Neuronal stem cell (in vitro differentiated cells): Measurements from ENCODE around the gene GDI2.
"Not testable (repeated sequence)": the region's sequence is repeated elsewhere in the genome, so short reads cannot be mapped to it uniquely, and the experiment has no call there.

Source experiments
- DNase-seq: peaks from one replicate; pipeline ENCODE4 v3.0.0-alpha.2; 2013; ENCODE audit warnings: low spot score
- H2AFZ ChIP-seq: one replicate; pipeline ENCODE4 v1.6.1; 2013; ENCODE audit warnings: mild to moderate bottlenecking, low read length, inconsistent platforms
- H2AK5ac ChIP-seq: 2 replicates; pipeline ENCODE4 v1.6.1; 2013; ENCODE audit warnings: low read depth, mild to moderate bottlenecking, inconsistent platforms, low read length, moderate library complexity, mixed read lengths
- H2BK120ac ChIP-seq: 2 replicates; pipeline ENCODE4 v1.6.1; 2013; ENCODE audit warnings: low read depth, mild to moderate bottlenecking, inconsistent platforms, low read length, moderate library complexity, mixed read lengths
- H2BK12ac ChIP-seq: one replicate; pipeline ENCODE4 v1.6.1; 2013; ENCODE audit warnings: low read length, inconsistent platforms
- H2BK15ac ChIP-seq: 2 replicates; pipeline ENCODE4 v1.6.1; 2013; ENCODE audit warnings: mild to moderate bottlenecking, low read length, inconsistent platforms, mixed read lengths
- H2BK5ac ChIP-seq: one replicate; pipeline ENCODE4 v1.6.1; 2013; ENCODE audit warnings: inconsistent platforms, mild to moderate bottlenecking, low read length, moderate library complexity
- H3K14ac ChIP-seq: one replicate; pipeline ENCODE4 v1.6.1; 2013; ENCODE audit warnings: low read length, inconsistent platforms
- H3K18ac ChIP-seq: 2 replicates; pipeline ENCODE4 v1.6.1; 2013; ENCODE audit warnings: low read length, inconsistent platforms
- H3K23ac ChIP-seq: 2 replicates; pipeline ENCODE4 v1.6.1; 2013; ENCODE audit warnings: low read depth, mild to moderate bottlenecking, mixed read lengths, low read length, inconsistent platforms; ENCODE audit not compliant: poor library complexity
- H3K27ac ChIP-seq: replicated peaks from 3 replicates; pipeline ENCODE4 v1.5.1; 2013; ENCODE audit warnings: low read length, inconsistent platforms
- H3K27me3 ChIP-seq, 3 experiments: 2 replicates each; pipeline ENCODE4 v1.6.1; 2013; ENCODE audit warnings: low read length in 3 of 3, mild to moderate bottlenecking in 2 of 3, inconsistent platforms in 1 of 3, low read depth in 1 of 3, mixed read lengths in 1 of 3, moderate library complexity in 1 of 3; ENCODE audit not compliant: control insufficient read depth in 3 of 3, insufficient read depth in 3 of 3
- H3K36me3 ChIP-seq, 2 donors: replicated peaks in 1 of 2; 2 replicates each; pipeline ENCODE4 v1.6.1; 2013; ENCODE audit warnings: low read length in 2 of 2; ENCODE audit not compliant: control insufficient read depth in 2 of 2, insufficient read depth in 2 of 2
- H3K4ac ChIP-seq: 2 replicates; pipeline ENCODE4 v1.6.1; 2013; ENCODE audit warnings: inconsistent platforms, mild to moderate bottlenecking, low read length, moderate library complexity
- H3K4me1 ChIP-seq, 2 donors: 1 replicate in 1 of 2; 2 replicates in 1 of 2; pipeline ENCODE4 v1.6.1; 2013; ENCODE audit warnings: low read length in 2 of 2, low read depth in 1 of 2; ENCODE audit not compliant: control insufficient read depth in 2 of 2, insufficient read depth in 1 of 2
- H3K4me2 ChIP-seq: one replicate; pipeline ENCODE4 v1.6.1; 2013; ENCODE audit warnings: mild to moderate bottlenecking, low read length, inconsistent platforms; ENCODE audit not compliant: insufficient read depth, poor library complexity, severe bottlenecking
- H3K4me3 ChIP-seq, 2 donors: 2 replicates each; pipeline ENCODE4 v1.5.1; 2013; ENCODE audit warnings: low read length in 2 of 2, mild to moderate bottlenecking in 2 of 2, inconsistent platforms in 1 of 2, moderate library complexity in 1 of 2
- H3K79me1 ChIP-seq: one replicate; pipeline ENCODE4 v1.6.1; 2013; ENCODE audit warnings: low read depth, mild to moderate bottlenecking, inconsistent platforms, low read length, moderate library complexity
- H3K9ac ChIP-seq: one replicate; pipeline ENCODE4 v1.6.1; 2013; ENCODE audit warnings: mild to moderate bottlenecking, low read depth, low read length, inconsistent platforms; ENCODE audit not compliant: poor library complexity
- H3K9me3 ChIP-seq, 2 donors: replicated peaks in 1 of 2; 2 replicates each; pipeline versions ENCODE3 to v1.6.1; 2013; ENCODE audit warnings: low read length in 2 of 2, mild to moderate bottlenecking in 2 of 2, inconsistent platforms in 1 of 2, low read depth in 1 of 2, mixed read lengths in 1 of 2, moderate library complexity in 1 of 2; ENCODE audit not compliant: control insufficient read depth in 2 of 2, insufficient read depth in 1 of 2
- H4K8ac ChIP-seq: one replicate; pipeline ENCODE4 v1.6.1; 2013; ENCODE audit warnings: low read depth, mild to moderate bottlenecking, inconsistent platforms, low read length, moderate library complexity
- H4K91ac ChIP-seq: one replicate; pipeline ENCODE4 v1.6.1; 2013; ENCODE audit warnings: low read length, low read depth, mild to moderate bottlenecking, inconsistent platforms; ENCODE audit not compliant: poor library complexity
- WGBS, 2 donors: extraction: QIAGEN DNeasy Blood & Tissue Kit; methylation state at CpG; one replicate each; pipeline ENCODE4 v1.1.7; 2013; ENCODE audit warnings: missing lambda C conversion rate in 2 of 2, mixed read lengths in 1 of 2; ENCODE audit not compliant: insufficient read length in 2 of 2, insufficient replicate concordance in 1 of 2; ENCODE audit errors: extremely low coverage in 2 of 2; 5-methylcytosine and 5-hydroxymethylcytosine counted together

GDI2 gene

DNA sequence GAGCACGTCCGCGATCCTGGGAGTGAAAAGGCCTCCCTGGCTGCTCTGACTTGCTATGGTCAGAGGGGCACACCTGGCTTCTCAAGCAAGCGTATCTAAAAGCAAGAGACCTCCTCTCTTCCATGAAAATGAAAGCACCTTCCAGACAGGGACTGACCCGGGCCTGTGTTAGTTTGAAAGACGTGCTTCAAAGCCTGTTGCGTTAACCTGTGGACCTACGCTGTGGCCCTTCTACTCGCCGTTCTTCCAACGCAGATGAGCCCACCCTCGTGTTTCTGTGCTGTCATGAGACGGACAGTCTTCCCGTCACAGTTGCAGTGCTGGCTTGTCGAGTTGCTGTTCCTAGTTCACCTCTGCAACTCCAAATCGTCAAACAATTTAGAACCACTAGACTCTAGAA, 15.5 kb upstream of the GDI2 start:
- Histone ChIP-seq H3K14ac (no peak overlapping the region), H3K4me1 (peaks cover 0 to 1% of the 10 kb centered on the region in 2 donors), H2BK15ac (no peak overlapping the region), H4K91ac (no peak overlapping the region), H3K9ac (peak overlapping the region; percentile 61), H3K27ac (no peak overlapping the region), H3K23ac (no peak overlapping the region), H2BK120ac (no peak overlapping the region), H3K4me3 (no peak overlapping the region), H3K18ac (no peak overlapping the region), H3K79me1 (no peaks in the 10 kb centered on the region), H3K4me2 (no peak overlapping the region), H2BK12ac (no peak overlapping the region), H3K27me3 (no peaks in the 10 kb centered on the region), H2AFZ (no peak overlapping the region), H3K9me3 (no peaks in the 10 kb centered on the region), H3K36me3 (no peaks in the 10 kb centered on the region), H3K4ac (no peak overlapping the region), H2BK5ac (no peak overlapping the region), H2AK5ac (no peak overlapping the region), H4K8ac (no peak overlapping the region)
- no peak for DNase-seq
- no CpG with 5 or more reads among the region's 16 CpGs for whole genome bisulfite sequencing, 2 donors

DNA sequence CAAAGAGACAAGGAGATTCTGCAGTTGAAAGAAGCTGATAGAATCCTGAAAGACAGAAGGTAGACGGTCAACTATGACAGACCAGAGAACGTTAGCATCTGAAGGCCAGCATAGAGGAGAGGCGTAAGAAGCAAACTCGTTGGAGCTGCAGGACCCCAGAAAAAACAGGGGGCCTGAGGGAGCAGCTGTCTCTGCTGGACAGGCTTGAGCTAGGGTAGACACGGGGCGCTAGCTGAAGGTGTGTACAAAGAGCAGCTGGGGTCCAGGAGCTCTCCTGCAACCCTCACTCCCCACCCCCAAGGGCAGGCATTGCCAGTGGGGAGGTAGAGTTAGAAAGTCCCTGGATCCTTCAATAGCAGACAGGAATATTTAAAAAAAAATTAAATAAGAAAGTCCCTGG, 14.6 kb upstream of the GDI2 start:
- Histone ChIP-seq H4K91ac (no peak overlapping the region), H3K9ac (no peak overlapping the region), H4K8ac (no peak overlapping the region), H2BK120ac (no peak overlapping the region), H3K18ac (no peak overlapping the region), H3K23ac (no peak overlapping the region), H2AFZ (no peak overlapping the region), H3K36me3 (no peaks in the 10 kb centered on the region), H3K9me3 (no peaks in the 10 kb centered on the region), H3K4me3 (no peak overlapping the region), H3K27me3 (no peaks in the 10 kb centered on the region), H2AK5ac (no peak overlapping the region), H2BK12ac (no peak overlapping the region), H3K79me1 (no peaks in the 10 kb centered on the region), H2BK15ac (no peak overlapping the region), H3K4me1 (peaks cover 0 to 1% of the 10 kb centered on the region in 2 donors), H2BK5ac (no peak overlapping the region), H3K4me2 (no peak overlapping the region), H3K27ac (no peak overlapping the region), H3K4ac (no peak overlapping the region), H3K14ac (no peak overlapping the region)
- no peak for DNase-seq
- WGBS, 2 donors = no CpG with 5 or more reads among the region's 6 CpGs

DNA sequence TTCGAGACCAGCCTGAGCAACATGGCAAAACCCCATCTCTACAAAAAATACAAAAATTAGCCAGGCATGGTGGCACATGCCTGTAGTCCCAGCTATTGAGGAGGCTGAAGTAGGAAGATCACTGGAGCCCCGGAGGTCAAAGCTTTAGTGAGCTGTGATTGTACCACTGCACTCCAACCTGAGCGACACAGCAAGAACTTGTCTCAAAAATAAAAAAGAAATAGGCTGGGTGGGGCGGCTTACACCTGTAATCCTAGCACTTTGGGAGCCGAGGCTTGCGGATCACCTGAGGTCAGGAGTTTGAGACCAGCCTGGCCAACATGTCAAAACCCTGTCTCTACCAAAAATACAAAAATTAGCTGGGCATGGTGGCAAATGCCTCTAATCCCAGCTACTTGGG, 13.3 kb upstream of the GDI2 start:
- H3K4ac ChIP-seq, H3K4me2 ChIP-seq, H2AK5ac ChIP-seq, H4K8ac ChIP-seq, H2BK5ac ChIP-seq, H3K4me3 ChIP-seq, H2BK120ac ChIP-seq, H2BK12ac ChIP-seq, H3K14ac ChIP-seq, H3K18ac ChIP-seq, H3K9ac ChIP-seq, H3K4me1 ChIP-seq, H2AFZ ChIP-seq, H3K79me1 ChIP-seq, H3K9me3 ChIP-seq, H3K23ac ChIP-seq, H3K36me3 ChIP-seq, H3K27ac ChIP-seq, H4K91ac ChIP-seq, DNase-seq, H3K27me3 ChIP-seq, H2BK15ac ChIP-seq: not testable (repeated sequence)
- no CpG with 5 or more reads among the region's 6 CpGs for WGBS, 2 donors

DNA sequence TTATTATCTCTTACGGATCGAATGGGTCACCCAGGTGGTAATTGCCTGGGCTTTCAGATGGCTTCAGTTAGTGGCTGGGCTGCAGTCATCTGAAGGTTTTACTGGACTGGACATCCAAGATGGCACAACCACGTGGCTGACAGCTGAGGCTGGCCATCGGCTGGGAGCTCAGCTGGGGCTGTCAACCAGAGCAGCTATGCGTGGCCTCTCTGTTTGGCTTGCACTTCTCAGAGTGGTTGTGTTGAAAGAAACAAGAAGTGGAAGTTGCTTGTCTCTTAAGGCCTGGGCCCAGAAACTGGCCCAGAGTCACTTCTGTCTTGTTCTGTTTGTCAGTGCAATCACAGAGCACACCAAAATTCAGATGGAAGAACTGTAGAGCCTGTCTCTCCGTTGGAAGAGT, 5.7 kb upstream of the GDI2 start:
- H3K4ac ChIP-seq = no peak overlapping the region
- H3K4me2 ChIP-seq = no peak overlapping the region
- no peak overlapping the region for H2BK15ac ChIP-seq
- H3K4me1 ChIP-seq = no peaks in the 10 kb centered on the region
- H3K14ac ChIP-seq = peak overlapping the region; percentile 38
- no peak overlapping the region for H2BK12ac ChIP-seq
- H3K9me3 ChIP-seq = no peaks in the 10 kb centered on the region
- no peak overlapping the region for H2AFZ ChIP-seq
- no peak overlapping the region for H3K23ac ChIP-seq
- no peak for DNase-seq
- WGBS, 2 donors = no CpG with 5 or more reads among the region's 6 CpGs
- H3K79me1 ChIP-seq = no peaks in the 10 kb centered on the region
- no peak overlapping the region for H4K91ac ChIP-seq
- no peak overlapping the region for H3K9ac ChIP-seq
- peaks cover 0 to 4% (median 0%) of the 10 kb centered on the region in 3 experiments for H3K27me3 ChIP-seq
- H2AK5ac ChIP-seq = no peak overlapping the region
- H2BK5ac ChIP-seq = no peak overlapping the region
- no peak overlapping the region for H4K8ac ChIP-seq
- no peak overlapping the region for H3K27ac ChIP-seq
- no peak overlapping the region for H3K18ac ChIP-seq
- H3K4me3 ChIP-seq = no peak overlapping the region
- H3K36me3 ChIP-seq = peaks cover 1 to 6% of the 10 kb centered on the region in 2 donors
- H2BK120ac ChIP-seq = no peak overlapping the region
